ENCODE data around the gene JRKL. TPM values are rescaled to one million over a fixed set of nuclear protein-coding genes. Genes with fewer than 3 reads are reported as not detected.

JRKL gene
- total RNA-seq, 1 experiment from 2014 or later = 6.7 TPM

- TF ChIP-seq RAD21 (IDR thresholded peaks at IDR 0.05; ENCODE audit: low read depth) = 0 out of 2 replicates have a peak, but pooled peaks have one; percentile 2
- no peak for TF ChIP-seq TCF7L2 (IDR thresholded peaks at IDR 0.05; ENCODE audit: borderline replicate concordance, extremely low read depth, insufficient read depth, insufficient read length)
- peak; percentile 23 to 63 (median 37); a peak in 4 of 6 replicates for TF ChIP-seq CTCF (IDR thresholded peaks at IDR 0.05 in 2 of 3, conservative IDR thresholded peaks at IDR 0.05 in 1 of 3; ENCODE audit: borderline replicate concordance in 1 of 3, insufficient read depth in 1 of 3, low read depth in 2 of 3, low read length in 2 of 3)
- Histone ChIP-seq H3K4me1 (ENCODE audit: control insufficient read depth in 1 of 2, insufficient read depth in 2 of 2, low read length in 2 of 2) (peaks cover 4 to 20% of the 10 kb centered on the region in 2 experiments; a peak in 3 of 4 replicates), H3K79me2 (ENCODE audit: insufficient read depth, low read length) (no peaks in the 10 kb centered on the region), H3K27ac (ENCODE audit: low read depth, low read length) (no peak overlapping the region), H4K20me1 (ENCODE audit: insufficient read depth) (no peaks in the 10 kb centered on the region), H3K27me3 (ENCODE audit: insufficient read depth, low read length) (no peaks in the 10 kb centered on the region), H3K4me3 (replicated peaks in 1 of 2; ENCODE audit: low read depth in 1 of 2, low read length in 2 of 2) (no peak overlapping the region), H3K36me3 (ENCODE audit: control insufficient read depth in 1 of 2, insufficient read depth in 2 of 2, low read length in 2 of 2) (no peaks in the 10 kb centered on the region), H3K9me3 (ENCODE audit: control insufficient read depth in 1 of 2, insufficient read depth in 1 of 2, low read depth in 1 of 2, low read length in 2 of 2) (no peaks in the 10 kb centered on the region), H2AFZ (ENCODE audit: low read depth, low read length, poor library complexity, severe bottlenecking) (no peak overlapping the region), H3K4me2 (ENCODE audit: low read length) (peak overlapping the region; percentile 90; the same call in 1 of the 2 replicates), H3K9me2 (ENCODE audit: insufficient read depth) (no peaks in the 10 kb centered on the region), H3K9ac (ENCODE audit: low read length) (no peak overlapping the region)
- DNase-seq (ENCODE audit: low read depth, low spot score) (no peak), ATAC-seq (0 out of 2 replicates have a peak, but pooled peaks have one; percentile 18)
- RAD21 ChIA-PET (ENCODE audit: low non-redundant PET in 1 of 2, low total read pairs in 2 of 2, uncharacterized antibody in 2 of 2, unreplicated experiment in 2 of 2) = no interaction called here
- CTCF ChIA-PET = interaction anchor here (0.8 to 4.0 kb wide), 4 partner anchors 9 to 286 kb away, joined by 3 to 65 read pairs (median 10); partner anchors contain the start of genes CCDC82 and JRKL
- POLR2A ChIA-PET = interaction anchor here (2.1 kb wide), 1 partner anchor 186 kb away, joined by 4 read pairs; no protein-coding TSS in a partner anchor
- no TSS peak for BruUV-seq (replicated peaks)
- intact Hi-C loops (cut with micrococcal nuclease) = loop anchor here (5.0 kb wide), 1 partner anchor 99 kb away; no protein-coding TSS in a partner anchor
Measured at GRCh38 chr11:96341211-96342013, 48.4 kb upstream of the JRKL start.
